H1 (cell line): ENCODE data around the gene PRRG2.

Source experiments
- ATF3 ChIP-seq: IDR thresholded peaks from 2 replicates; pipeline ENCODE4 v1.6.1; 2011; ENCODE audit warnings: low read depth, mild to moderate bottlenecking, low read length; ENCODE audit not compliant: insufficient read depth
- CTCF ChIP-seq, 3 experiments: IDR thresholded peaks; 1 replicate in 2 of 3; 2 replicates in 1 of 3; pipeline versions ENCODE4 v1.5.1 to v1.6.1; 2011; ENCODE audit warnings: low read length in 3 of 3, mild to moderate bottlenecking in 3 of 3, inconsistent platforms in 2 of 3, low read depth in 1 of 3, moderate library complexity in 1 of 3; ENCODE audit not compliant: insufficient read depth in 1 of 3; ENCODE audit errors: control extremely low read depth in 1 of 3
- EP300 ChIP-seq, 2 experiments: IDR thresholded peaks; 1 replicate in 1 of 2; 2 replicates in 1 of 2; pipeline ENCODE4 v1.6.1; 2011 to 2012; ENCODE audit warnings: low read depth in 2 of 2, low read length in 2 of 2, mild to moderate bottlenecking in 2 of 2, borderline replicate concordance in 1 of 2, inconsistent platforms in 1 of 2, moderate library complexity in 1 of 2
- GABPA ChIP-seq: IDR thresholded peaks from 2 replicates; pipeline ENCODE4 v1.6.1; 2011; ENCODE audit warnings: mild to moderate bottlenecking, low read length, moderate library complexity, borderline replicate concordance; ENCODE audit not compliant: insufficient read depth
- NANOG ChIP-seq: IDR thresholded peaks from 2 replicates; pipeline ENCODE4 v1.6.1; 2011; ENCODE audit warnings: low read length, low read depth, mild to moderate bottlenecking, inconsistent platforms; ENCODE audit not compliant: insufficient read depth, poor library complexity, severe bottlenecking
- POLR2A ChIP-seq, 2 experiments: IDR thresholded peaks; 1 replicate in 1 of 2; 2 replicates in 1 of 2; pipeline ENCODE4 v1.6.1; 2011; ENCODE audit warnings: low read depth in 2 of 2, low read length in 2 of 2, mild to moderate bottlenecking in 2 of 2; ENCODE audit errors: control extremely low read depth in 1 of 2
- RBBP5 ChIP-seq: IDR thresholded peaks from 2 replicates; pipeline ENCODE4 v1.7.1; 2012; ENCODE audit warnings: low read depth, mild to moderate bottlenecking, inconsistent platforms, low read length, moderate library complexity, borderline replicate concordance
- SIN3A ChIP-seq, 2 experiments: IDR thresholded peaks in 1 of 2; conservative IDR thresholded peaks in 1 of 2; 2 replicates each; pipeline ENCODE4 v1.6.1; 2011 to 2012; ENCODE audit warnings: low read length in 2 of 2, improper control_type of control experiment in 1 of 2, low read depth in 1 of 2, mild to moderate bottlenecking in 1 of 2
- TAF1 ChIP-seq: IDR thresholded peaks from 2 replicates; pipeline ENCODE4 v1.6.1; 2011; ENCODE audit warnings: mild to moderate bottlenecking, low read depth, low read length
- TBP ChIP-seq: IDR thresholded peaks from 2 replicates; pipeline ENCODE4 v1.6.1; 2011; ENCODE audit warnings: low read depth, low read length, improper control_type of control experiment

DNA sequence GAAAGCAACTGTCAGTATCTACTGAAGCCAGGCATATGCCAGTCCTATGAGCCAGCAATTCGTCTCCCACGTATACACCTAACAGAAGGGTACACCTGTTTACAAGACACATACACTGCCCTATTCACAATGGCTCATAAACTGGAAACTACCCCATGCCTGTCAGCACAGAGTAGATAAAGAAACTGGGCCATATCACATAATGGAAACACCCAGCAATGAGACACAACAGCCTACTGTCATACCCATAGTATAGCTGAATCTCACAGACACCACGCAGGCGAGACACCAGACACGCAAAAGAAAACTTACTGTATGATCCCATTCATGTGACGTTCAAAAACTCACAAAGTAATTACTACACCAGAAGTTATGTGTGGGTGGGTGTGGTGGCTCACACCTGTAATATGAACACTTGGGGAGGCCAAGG, 16.5 kb upstream of the PRRG2 start:
- TF ChIP-seq POLR2A (IDR thresholded peaks at IDR 0.05; ENCODE audit: control extremely low read depth in 1 of 2, low read depth in 2 of 2, low read length in 2 of 2) (no peak), CTCF (IDR thresholded peaks at IDR 0.05; ENCODE audit: control extremely low read depth in 1 of 3, insufficient read depth in 1 of 3, low read depth in 1 of 3, low read length in 3 of 3) (no peak), NANOG (no peak), EP300 (IDR thresholded peaks at IDR 0.05; ENCODE audit: borderline replicate concordance in 1 of 2, low read depth in 2 of 2, low read length in 2 of 2) (no peak), TAF1 (no peak), RBBP5 (no peak), SIN3A (conservative IDR thresholded peaks at IDR 0.05 in 1 of 2, IDR thresholded peaks at IDR 0.05 in 1 of 2; ENCODE audit: low read depth in 1 of 2, low read length in 2 of 2) (no peak), ATF3 (no peak), TBP (no peak), GABPA (no peak)
